ENCODE measurements around the gene PRKAA2.
"Not testable (repeated sequence)": the region's sequence is repeated elsewhere in the genome, so short reads cannot be mapped to it uniquely, and the experiment has no call there.

Gene PRKAA2

GRCh38 chr1:56644919-56645676 is at the start of gene PRKAA2:
Gene PRKAA2, plus strand, starts transcription at chr1:56645314. Its CDS starts 74 bp downstream, at chr1:56645388.
- DNase-seq = peak in 34 of 51 donors; percentile 3 to 69 (median 36)

DNA sequence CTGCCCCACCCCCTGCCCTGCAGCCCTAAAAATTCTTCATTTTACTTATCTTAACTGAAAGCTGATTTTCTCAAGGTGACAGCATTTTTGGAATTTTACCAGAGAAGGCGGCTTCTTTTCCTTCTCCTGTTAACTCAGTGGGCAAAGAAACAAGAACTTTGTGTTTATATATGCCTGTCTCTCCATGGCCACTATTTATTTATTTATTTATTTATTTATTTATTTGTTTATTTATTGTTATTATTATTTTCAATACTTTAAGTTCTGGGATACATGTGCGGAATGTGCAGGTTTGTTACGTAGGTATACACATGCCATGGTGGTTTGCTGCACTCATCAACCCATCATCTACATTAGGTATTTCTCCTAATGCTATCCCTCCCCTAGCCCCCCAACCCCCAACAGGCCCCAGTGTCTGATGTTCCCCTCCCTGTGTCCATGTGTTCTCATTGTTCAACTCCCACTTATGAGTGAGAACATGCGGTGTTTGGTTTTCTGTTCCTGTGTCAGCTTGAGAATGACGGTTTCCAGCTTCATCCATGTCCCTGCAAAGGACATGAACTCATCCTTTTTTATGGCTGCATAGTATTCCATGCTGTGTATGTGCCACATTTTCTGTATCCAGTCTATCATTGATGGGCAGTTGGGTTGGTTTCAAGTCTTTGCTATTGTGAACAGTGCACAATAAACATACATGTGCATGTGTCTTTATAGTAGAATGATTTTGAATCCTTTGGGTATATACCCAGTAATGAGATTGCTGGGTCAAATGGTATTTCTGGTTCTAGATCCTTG is 49.5 kb upstream of the PRKAA2 start:
- DNase-seq = not testable (repeated sequence)

DNA sequence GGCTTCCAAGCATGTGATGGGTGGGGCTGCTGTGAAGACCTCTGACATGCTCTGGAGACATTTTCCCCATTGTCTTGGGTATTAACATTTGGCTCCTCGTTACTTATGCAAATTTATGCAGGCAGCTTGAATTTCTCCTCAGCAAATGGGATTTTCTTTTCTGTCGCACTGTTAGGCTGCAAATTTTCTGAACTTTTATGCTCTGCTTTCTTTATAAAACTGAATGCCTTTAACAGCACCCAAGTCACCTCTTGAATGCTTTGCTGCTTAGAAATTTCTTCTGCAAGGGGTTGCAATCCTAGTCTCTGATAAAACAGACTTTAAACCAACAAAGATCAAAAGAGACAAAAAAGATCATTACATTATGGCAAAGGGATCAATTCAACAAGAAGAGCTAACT is 35.0 kb upstream of the PRKAA2 start:
- DNase-seq = not testable (repeated sequence)

DNA sequence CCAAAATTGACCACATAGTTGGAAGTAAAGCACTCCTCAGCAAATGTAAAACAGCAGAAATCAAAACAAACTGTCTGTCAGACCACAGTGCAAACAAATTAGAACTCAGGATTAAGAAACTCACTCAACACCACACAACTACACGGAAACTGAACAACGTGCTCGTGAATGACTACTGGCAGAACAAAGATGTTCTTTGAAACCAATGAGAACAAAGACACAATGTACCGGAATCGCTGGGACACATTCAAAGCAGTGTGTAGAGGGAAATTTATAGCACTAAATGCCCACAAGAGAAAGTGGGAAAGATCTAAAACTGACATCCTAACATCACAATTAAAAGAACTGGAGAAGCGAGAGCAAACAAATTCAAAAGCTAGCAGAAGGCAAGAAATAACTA is 34.3 kb upstream of the PRKAA2 start:
- not testable (repeated sequence) for DNase-seq

DNA sequence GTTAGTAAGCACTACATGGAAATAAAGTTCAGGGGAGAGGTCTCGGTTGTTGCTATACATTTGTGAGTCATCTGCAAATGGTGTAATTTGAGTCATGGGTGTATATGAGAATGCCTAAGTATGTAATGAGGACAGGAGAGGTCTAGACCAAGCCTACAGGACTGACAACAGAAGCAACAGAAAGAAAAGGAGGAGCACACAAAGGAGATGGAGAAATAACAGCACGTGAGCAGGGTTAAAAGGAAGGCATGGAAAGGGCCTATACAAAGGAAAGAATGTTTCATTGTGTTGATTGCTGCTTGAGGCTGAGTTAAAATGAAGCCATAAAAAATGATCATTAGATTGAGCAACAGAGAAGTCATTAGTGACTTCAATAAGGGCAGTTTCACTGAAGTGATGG is 28.0 kb upstream of the PRKAA2 start:
- DNase-seq = no peak

DNA sequence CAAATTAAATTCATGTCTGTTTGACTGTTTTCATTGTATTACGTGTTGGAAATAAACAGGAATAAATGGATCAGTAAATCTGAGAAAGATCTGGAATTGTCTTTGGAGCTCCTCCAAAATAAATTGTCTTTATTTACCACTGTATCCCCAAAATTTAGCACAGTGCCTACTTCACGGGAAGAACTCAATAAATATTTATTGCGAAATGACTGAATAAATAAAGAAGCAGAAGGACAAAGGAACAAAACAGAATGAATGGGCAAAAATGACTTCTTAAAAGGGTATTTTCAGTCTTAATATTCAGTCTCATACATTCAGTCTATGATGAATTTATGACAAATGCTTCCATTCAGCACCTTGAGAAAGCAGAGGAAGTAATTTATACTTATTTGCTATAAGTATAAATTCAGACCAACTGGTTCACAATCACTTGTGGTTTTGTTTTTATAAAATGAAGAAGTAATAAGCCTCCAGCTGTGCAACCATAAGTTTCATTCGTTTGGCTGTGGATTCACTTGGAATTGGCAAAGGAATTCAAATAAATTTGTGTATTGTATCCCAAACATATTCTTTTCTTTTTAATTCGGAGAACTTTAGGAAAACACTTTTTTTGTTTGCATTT is 19.2 kb upstream of the PRKAA2 start:
- no peak for DNase-seq

- no peak for DNase-seq
These were observed 18.6 kb upstream of the PRKAA2 start for GRCh38 chr1:56626546-56626945.

GRCh38 chr1:56627019-56627635 is 18.0 kb upstream of the PRKAA2 start:
- DNase-seq = no peak

GRCh38 chr1:56627636-56628039 is 17.5 kb upstream of the PRKAA2 start:
- DNase-seq = no peak

GRCh38 chr1:56630786-56631185 is 14.3 kb upstream of the PRKAA2 start:
- DNase-seq = no peak

DNA sequence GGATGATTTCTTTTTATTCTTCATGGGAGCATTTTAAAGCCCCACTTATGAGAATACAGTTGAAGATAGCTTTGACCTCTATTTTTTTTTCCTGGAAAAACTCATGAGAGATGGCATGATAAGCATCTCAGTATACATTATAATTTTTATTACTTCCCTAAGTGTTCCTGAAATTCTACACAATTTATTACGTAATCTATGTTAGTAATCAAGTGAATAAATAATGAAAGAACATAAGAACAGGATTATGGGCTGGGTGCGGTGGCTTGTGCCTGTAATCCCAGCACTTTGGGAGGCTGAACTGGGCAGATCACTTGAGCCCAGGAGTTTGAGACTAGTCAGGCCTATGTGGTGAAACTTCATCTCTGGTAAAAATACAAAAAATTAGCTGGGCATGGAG is 13.2 kb upstream of the PRKAA2 start:
- no peak for DNase-seq

GRCh38 chr1:56634981-56635380 is 10.1 kb upstream of the PRKAA2 start:
- DNase-seq = no peak

DNA sequence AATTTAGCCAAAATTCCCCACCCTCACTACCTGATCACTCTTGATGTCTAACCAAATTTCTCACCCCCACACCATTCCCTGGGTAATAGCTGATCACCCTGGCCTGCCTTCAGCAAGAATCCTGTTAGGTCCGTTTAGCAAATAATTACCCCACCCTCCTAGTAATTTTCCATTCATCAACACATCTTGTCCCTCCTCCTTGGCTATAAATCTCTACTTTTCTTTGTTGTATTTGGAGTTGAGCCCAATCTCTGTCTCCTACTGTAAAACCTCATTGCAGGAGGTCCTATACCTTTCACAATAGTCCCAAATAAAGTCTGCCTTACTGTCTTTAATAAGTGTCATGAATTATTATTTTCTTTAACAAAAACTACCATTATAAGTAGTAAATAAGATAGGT is 6.9 kb upstream of the PRKAA2 start:
- DNase-seq = no peak

GRCh38 chr1:56639211-56639610 is 5.9 kb upstream of the PRKAA2 start:
- DNase-seq = no peak

GRCh38 chr1:56643661-56644060 is 1.5 kb upstream of the PRKAA2 start:
- no peak for DNase-seq

DNA sequence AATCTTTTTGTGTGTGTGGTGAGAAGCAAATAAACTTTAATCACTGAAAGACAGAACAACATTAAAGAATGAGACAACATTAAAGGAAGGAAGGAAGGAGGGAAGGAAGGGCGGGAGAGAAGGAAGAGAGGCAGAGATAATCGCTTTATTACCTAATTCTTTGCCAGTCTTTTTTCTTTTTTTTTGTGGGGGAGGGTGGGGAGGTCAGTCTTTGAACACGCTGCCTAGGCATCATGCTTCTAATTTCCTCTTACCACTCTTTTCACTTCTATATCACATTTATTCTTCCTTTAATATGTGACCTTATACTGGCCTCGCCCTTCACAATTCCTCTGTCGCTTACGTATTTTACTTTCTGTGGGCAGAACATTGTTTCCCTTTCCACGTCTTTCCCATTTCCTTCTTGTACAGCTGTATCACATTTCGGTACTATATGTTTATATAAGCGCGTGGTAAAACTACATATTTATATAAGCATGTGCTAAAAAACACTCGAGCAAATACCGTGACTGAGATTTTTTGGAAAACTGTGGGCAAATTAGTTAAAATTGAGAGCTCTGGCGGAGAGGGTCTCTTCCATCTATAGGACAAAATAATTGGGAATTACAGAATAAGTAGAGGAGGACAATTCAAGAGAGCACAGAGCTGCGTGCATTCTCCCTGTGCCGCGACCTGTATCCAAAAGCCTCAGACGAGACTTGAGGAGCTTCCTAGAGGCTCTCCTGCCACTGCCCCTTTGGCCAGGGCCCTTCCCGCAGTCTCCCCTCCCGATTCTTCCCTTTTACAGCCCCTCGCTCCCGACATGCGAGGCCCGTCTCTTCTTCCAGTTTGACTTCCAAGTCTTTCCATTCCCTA is 823 bp upstream of the PRKAA2 start:
- DNase-seq = peak in 5 of 51 donors; percentile 7 to 69 (median 20)

- peak in 26 of 51 donors; percentile 1 to 61 (median 22) for DNase-seq
These were observed 677 bp downstream of the PRKAA2 start for GRCh38 chr1:56645677-56646305.

DNA sequence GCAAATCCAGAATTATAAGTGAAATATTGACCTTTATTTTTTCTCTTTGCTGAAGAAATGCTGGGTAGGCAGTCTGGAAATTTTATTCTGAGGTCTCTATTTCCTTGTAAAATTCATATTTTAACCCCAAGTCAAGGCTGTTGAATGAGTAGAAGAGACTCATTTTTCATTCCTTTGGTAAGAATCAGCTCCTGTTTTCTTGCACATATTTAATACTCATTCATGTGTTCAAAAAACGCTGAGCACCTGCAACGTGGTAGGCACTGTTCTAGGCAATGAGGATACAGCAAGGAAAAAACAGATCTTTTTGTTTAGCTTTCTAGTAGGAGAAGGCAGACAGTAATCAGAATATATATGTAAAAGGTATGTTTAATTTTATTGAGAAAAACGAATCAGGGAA is 1.5 kb downstream of the PRKAA2 start:
- DNase-seq = no peak

DNA sequence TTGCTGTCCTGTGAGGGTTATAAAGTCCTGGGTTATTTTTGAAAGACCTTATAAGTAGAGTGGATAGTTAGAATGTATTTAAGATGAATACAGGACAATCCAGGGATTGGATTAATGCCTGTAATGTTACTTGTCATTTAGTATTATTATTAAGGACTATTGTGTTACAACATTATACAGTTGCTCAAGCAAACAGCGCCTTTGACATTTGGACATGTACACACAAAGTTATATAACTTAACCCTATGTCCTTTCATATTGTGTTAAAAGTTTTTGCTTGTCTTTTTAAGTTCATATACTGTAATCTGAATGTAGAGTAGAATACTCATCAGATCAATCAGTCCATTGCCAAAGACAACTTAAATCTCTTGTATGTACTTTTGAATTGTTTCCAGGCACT is 2.0 kb downstream of the PRKAA2 start:
- DNase-seq = no peak

DNA sequence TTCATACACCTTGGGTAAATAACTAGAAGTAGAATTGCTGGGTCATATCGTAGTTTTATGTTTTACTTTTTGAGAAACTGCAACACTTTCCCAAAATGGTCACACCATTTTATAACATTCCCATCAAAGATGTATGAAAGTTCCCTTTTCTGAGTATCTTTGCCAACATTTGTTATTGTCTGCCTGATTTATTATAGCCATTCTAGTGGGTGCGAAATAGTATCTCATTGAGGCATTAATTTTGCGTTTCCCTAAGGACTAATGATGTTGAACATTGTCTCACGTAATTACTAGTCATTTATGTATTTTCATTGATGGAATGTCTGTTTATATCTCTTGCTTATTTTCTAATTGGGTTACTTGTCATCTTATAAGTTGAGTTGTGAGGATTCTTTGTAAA is 3.4 kb downstream of the PRKAA2 start:
- DNase-seq = no peak
